Measurements from ENCODE around the gene CXCR1.
"Not testable (repeated sequence)": the region's sequence is repeated elsewhere in the genome, so short reads cannot be mapped to it uniquely, and the experiment has no call there.

GRCh38 chr2:218122286-218122685, 44.5 kb downstream of the CXCR1 start:
- not testable (repeated sequence) for TF ChIP-seq CTCF (conservative IDR thresholded peaks at IDR 0.05; ENCODE audit: low read length); EZH2phosphoT487 (IDR thresholded peaks at IDR 0.05; ENCODE audit: borderline replicate concordance, low read depth, low read length)
